Keratinocyte (primary cell): Measurements from ENCODE around the gene KIF22. TPM values are rescaled to one million over a fixed set of nuclear protein-coding genes. Genes with fewer than 3 reads are reported as not detected.
"Not testable (repeated sequence)": the region's sequence is repeated elsewhere in the genome, so short reads cannot be mapped to it uniquely, and the experiment has no call there.

Source experiments
- DNase-seq: peaks from one replicate; pipeline ENCODE4 v3.0.0-alpha.2; 2011; ENCODE audit warnings: low read depth, missing footprints, low spot score
- FAIRE-seq: peaks from 2 replicates; lab custom pipeline; 2011; peaks lifted over from hg19 to GRCh38; lab: Jason Lieb, UNC
- H2AFZ ChIP-seq: 2 replicates; pipeline ENCODE4 v1.6.0; 2012; ENCODE audit warnings: low read length, control low read depth, inconsistent platforms; ENCODE audit not compliant: control insufficient read depth
- H3K27ac ChIP-seq: 2 replicates; pipeline ENCODE4 v1.5.1; 2011; ENCODE audit warnings: low read length; ENCODE audit not compliant: control insufficient read depth, insufficient read depth
- H3K27me3 ChIP-seq: 3 replicates; pipeline ENCODE4 v1.6.0; 2011; ENCODE audit warnings: low read length; ENCODE audit not compliant: control insufficient read depth, insufficient read depth; ENCODE audit errors: extremely low read depth
- H3K36me3 ChIP-seq, 2 experiments: 2 replicates in 1 of 2; 3 replicates in 1 of 2; pipeline ENCODE4 v1.5.1; 2011; ENCODE audit warnings: low read length in 2 of 2, mild to moderate bottlenecking in 1 of 2; ENCODE audit not compliant: control insufficient read depth in 2 of 2, insufficient read depth in 2 of 2; ENCODE audit errors: extremely low read depth in 1 of 2
- H3K4me1 ChIP-seq: 3 replicates; pipeline ENCODE4 v1.5.1; 2011; ENCODE audit warnings: low read length; ENCODE audit not compliant: control insufficient read depth, insufficient read depth; ENCODE audit errors: extremely low read depth
- H3K4me2 ChIP-seq: 3 replicates; pipeline ENCODE4 v1.6.0; 2011; ENCODE audit warnings: low read depth, low read length; ENCODE audit not compliant: control insufficient read depth, insufficient read depth; ENCODE audit errors: extremely low read depth
- H3K4me3 ChIP-seq, 3 experiments: fragments of 200-600 bp in 1 of 3; sonication (generic) in 1 of 3; 2 replicates in 2 of 3; 3 replicates in 1 of 3; pipeline ENCODE4 v1.5.1; 2011 to 2016; ENCODE audit warnings: low read length in 3 of 3, mild to moderate bottlenecking in 3 of 3, control low read depth in 2 of 3, inconsistent platforms in 1 of 3, low read depth in 1 of 3, mixed read lengths in 1 of 3, mixed run types in 1 of 3, moderate library complexity in 1 of 3; ENCODE audit not compliant: control insufficient read depth in 2 of 3, insufficient read depth in 2 of 3; ENCODE audit errors: extremely low read depth in 1 of 3
- H3K79me2 ChIP-seq: 2 replicates; pipeline ENCODE4 v1.6.0; 2012; ENCODE audit warnings: low read length; ENCODE audit not compliant: control insufficient read depth, insufficient read depth
- H3K9ac ChIP-seq: 3 replicates; pipeline ENCODE4 v1.6.0; 2011; ENCODE audit warnings: low read length; ENCODE audit not compliant: control insufficient read depth, insufficient read depth; ENCODE audit errors: extremely low read depth
- H3K9me1 ChIP-seq: 3 replicates; pipeline ENCODE4 v1.6.0; 2011; ENCODE audit warnings: low read length; ENCODE audit not compliant: control insufficient read depth, insufficient read depth; ENCODE audit errors: extremely low read depth
- H3K9me3 ChIP-seq: 2 replicates; pipeline ENCODE4 v1.5.1; 2012; ENCODE audit warnings: low read depth, low read length; ENCODE audit not compliant: control insufficient read depth
- H4K20me1 ChIP-seq: 3 replicates; pipeline ENCODE4 v1.6.0; 2011; ENCODE audit warnings: low read length; ENCODE audit not compliant: control insufficient read depth, insufficient read depth; ENCODE audit errors: extremely low read depth
- CTCF ChIP-seq, 3 experiments: IDR thresholded peaks in 1 of 3; conservative IDR thresholded peaks in 1 of 3; optimal IDR thresholded peaks in 1 of 3; 2 replicates in 2 of 3; 3 replicates in 1 of 3; pipeline versions ENCODE3 to v1.5.1; 2011; ENCODE audit warnings: low read length in 3 of 3, mild to moderate bottlenecking in 3 of 3, moderate library complexity in 2 of 3, control low read depth in 1 of 3, inconsistent platforms in 1 of 3; ENCODE audit not compliant: insufficient read depth in 2 of 3; ENCODE audit errors: extremely low read depth in 1 of 3
- EZH2 ChIP-seq: IDR thresholded peaks from one replicate; pipeline ENCODE4 v1.6.1; 2012; ENCODE audit warnings: inconsistent platforms, mild to moderate bottlenecking, low read length, moderate library complexity
- dilution Hi-C: fragments of 300-500 bp; cut with MboI; formaldehyde crosslinking; loops from one replicate; pipeline ENCODE4 v1.7.0; 2020; ENCODE audit warnings: low sequenced_read_pairs; ENCODE audit not compliant: extremely low pct_ligation_motif_present
- polyA plus RNA-seq, 5 experiments: library from polyadenylated mRNA; depleted of rRNA in 3 of 5; stranded (reverse) in 3 of 5; stranded (forward) in 1 of 5; unstranded in 1 of 5; fragments of >200 nt; gene quantifications; 1 replicate in 1 of 5; 2 replicates in 3 of 5; 3 replicates in 1 of 5; pipeline versions ENCODE4 v1.2.1 to v1.2.3, GENCODE V29; 2011 to 2012; ENCODE audit warnings: missing spikeins in 2 of 5, low read depth in 1 of 5, low replicate concordance in 1 of 5

KIF22 gene
- polyA plus RNA-seq, 1 donor (not counting 4 experiments of a cell fraction or from before 2014, with no cell fraction given): 43.7 TPM

GRCh38 chr16:29745853-29746345, 44.7 kb upstream of the KIF22 start, which contains the start of gene C16orf54:
C16orf54 (minus strand) TSS chr16:29745990; CDS start chr16:29744951, 1,039 bp downstream.
- Histone ChIP-seq H3K36me3 (no peaks in the 10 kb centered on the region), H3K4me2 (no peak within 1 kb of the TSS), H4K20me1 (no peaks in the 10 kb centered on the region), H3K9me1 (no peaks in the 10 kb centered on the region), H3K9ac (no peak within 1 kb of the TSS), H2AFZ (no peak within 1 kb of the TSS), H3K4me1 (no peaks in the 10 kb centered on the region), H3K27me3 (no peaks in the 10 kb centered on the region), H3K79me2 (no peaks in the 10 kb centered on the region), H3K27ac (no peak within 1 kb of the TSS), H3K9me3 (no peaks in the 10 kb centered on the region), H3K4me3 (no peak within 1 kb of the TSS)
- no peak for FAIRE-seq
- dilution Hi-C loops: no loop called here
- TF ChIP-seq EZH2: no peak
- TF ChIP-seq CTCF (optimal IDR thresholded peaks at IDR 0.05 in 1 of 3, IDR thresholded peaks at IDR 0.05 in 1 of 3, conservative IDR thresholded peaks at IDR 0.05 in 1 of 3; ENCODE audit: extremely low read depth in 1 of 3, insufficient read depth in 2 of 3, low read length in 3 of 3): no peak
- no peak for DNase-seq

GRCh38 chr16:29746518-29746917, 44.0 kb upstream of the KIF22 start:
- H3K9me3 ChIP-seq, H3K79me2 ChIP-seq, DNase-seq, H3K36me3 ChIP-seq, H3K27me3 ChIP-seq, H4K20me1 ChIP-seq, H2AFZ ChIP-seq, H3K9me1 ChIP-seq, H3K9ac ChIP-seq, H3K4me2 ChIP-seq, H3K27ac ChIP-seq, dilution Hi-C loops, FAIRE-seq, H3K4me3 ChIP-seq, H3K4me1 ChIP-seq: not testable (repeated sequence)
